Hematopoietic multipotent progenitor cell (in vitro differentiated cells): ENCODE data around the gene DCLK1. TPM values are rescaled to one million over a fixed set of nuclear protein-coding genes. Genes with fewer than 3 reads are reported as not detected.

Experiments
- DNase-seq, 3 donors: peaks; one replicate each; pipeline ENCODE4 v3.0.0-alpha.2; 2011 to 2015; ENCODE audit warnings: low read depth in 2 of 3, low spot score in 2 of 3
- total RNA-seq: library from RNA; depleted of rRNA; stranded (reverse); fragments of >200 nt; gene quantifications from one replicate; pipeline ENCODE4 v1.2.3, GENCODE V29; 2012

DCLK1 gene
- total RNA-seq, 1 donor = under 0.01 TPM

DNA sequence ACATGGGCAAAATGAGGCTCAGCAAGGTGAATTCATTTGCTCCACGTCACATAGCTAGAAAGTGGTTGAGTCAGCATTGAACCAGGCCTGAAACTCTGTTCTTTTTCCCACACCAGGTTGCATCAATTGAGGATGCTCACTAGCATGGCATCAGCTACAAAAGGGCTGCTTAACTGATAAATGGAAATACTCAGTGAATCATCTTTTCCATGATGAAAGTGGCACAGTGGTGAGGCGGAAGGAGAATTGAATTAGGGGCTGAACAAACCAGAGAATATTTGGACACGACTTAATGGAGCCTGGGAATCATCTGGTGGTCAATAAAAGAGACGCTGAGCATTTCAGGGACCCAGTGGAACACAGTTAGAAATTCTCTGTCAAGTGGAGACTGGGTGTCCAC is 334.6 kb downstream of the DCLK1 start:
- DNase-seq = no peak

DNA sequence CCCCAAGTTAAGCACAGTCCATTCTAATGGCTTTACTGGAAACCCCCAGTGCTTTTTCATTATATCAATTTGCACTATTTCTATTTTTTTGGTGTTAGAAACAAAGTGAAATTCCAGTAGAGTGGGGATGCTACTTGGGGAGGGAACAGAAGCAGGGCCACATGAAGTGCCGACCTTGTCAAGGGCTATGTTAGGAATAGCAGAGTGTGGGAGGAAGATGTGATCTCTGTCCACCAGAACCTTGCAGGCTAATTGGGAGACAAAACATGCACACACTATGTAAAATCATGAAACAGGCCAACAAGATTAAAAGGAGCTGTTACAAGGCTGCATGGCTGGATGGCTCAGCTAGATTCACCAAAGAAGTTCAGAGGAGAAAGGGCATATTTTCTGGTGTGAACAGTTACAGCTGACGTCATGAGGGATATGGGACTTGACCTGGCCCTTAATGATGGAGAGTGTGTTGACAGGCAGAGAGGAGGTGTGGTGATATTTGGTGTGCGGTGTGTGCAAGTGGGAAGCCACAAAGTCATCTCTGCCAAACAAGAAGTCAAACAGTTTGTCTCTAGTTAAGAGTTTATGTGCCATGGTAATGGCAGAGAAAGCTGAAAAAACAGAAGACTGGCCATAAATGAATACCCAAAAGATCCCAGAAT is 336.3 kb downstream of the DCLK1 start:
- DNase-seq = no peak

DNA sequence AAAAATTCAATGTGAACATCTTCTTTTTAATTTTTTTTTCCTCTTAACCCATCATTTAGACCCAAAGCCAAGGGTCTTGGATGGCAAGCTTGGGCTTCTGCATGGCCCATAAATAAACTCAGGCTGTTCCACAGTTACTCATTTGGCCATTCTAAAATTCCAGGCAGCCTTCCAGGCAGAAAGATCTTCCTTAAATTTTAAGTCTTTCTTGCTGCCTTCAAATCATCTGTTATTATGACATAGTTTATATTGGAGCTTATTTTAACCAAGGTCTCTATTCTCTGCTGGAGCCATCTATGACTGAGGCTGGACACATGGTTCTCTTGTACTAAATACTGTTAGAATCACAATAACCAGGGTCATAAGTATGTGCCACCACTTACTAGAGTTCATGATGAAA is 337.4 kb downstream of the DCLK1 start:
- no peak for DNase-seq

DNA sequence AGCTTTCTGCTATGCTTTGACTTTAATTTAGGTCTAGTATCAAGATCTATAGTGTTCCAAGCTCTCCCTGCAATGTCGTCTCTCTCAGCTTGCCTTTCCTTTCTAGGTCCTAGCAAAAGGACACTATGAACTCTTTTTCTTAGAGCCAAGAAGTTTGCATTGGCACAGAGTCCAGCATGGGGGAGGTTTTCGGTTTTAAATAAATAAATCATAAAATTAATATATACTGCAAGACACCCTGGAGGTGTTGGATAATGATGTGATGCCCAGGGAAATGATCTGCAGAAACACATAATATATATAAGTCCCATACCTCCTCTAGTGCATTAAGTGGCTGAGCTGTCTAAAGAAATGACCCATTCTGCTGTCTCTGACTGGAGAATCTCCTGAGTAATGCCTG is 338.3 kb downstream of the DCLK1 start:
- DNase-seq = no peak

DNA sequence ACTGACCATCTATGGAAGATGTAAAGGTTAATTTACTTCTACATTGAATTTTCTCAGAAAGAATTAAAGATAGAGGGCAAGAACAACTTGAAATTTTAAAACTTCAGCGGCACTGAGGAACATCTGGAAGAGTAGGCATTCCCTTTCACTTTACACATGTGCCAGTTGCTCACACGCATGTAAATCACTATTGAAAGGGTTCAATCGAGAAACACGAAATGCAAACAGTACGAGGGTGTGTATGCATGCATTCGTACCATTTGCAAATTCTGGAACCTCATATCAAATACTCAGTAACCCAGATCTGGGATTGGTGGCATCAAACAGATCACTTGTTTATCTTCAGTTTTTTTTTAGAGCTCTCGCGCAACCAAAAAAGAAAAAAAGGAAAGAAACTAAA is 339.2 kb downstream of the DCLK1 start:
- no peak for DNase-seq

DNA sequence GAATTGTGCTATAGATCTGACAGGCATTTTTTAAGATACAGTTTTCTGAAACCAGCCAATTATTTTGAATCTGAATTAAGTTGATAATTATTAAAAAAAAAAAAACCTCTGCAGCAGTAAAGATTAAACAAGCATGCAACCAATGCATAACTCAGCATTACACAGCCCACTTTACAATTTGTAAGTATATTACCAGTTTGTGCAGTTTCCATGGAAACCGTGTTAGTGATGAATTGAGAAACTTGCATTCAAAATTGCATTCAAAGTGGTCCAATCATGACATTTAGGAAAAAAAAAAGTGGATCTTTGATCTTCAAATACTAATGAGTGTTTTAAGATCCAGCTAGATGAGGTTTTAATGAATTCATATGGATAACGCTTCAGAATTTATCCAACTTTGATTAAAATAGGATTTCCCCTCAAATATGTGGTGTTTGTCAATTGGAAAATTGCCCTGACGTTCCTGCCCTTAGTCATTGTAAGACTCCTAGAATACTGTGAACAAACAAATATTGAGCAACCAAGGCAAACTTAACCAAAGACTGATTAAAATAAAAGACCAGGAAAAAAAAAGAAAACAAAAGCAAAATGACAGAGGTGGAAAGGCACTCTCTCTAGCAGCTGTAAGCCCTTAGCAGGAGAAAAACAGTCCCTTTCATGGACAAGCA is 339.9 kb downstream of the DCLK1 start:
- no peak for DNase-seq

DNA sequence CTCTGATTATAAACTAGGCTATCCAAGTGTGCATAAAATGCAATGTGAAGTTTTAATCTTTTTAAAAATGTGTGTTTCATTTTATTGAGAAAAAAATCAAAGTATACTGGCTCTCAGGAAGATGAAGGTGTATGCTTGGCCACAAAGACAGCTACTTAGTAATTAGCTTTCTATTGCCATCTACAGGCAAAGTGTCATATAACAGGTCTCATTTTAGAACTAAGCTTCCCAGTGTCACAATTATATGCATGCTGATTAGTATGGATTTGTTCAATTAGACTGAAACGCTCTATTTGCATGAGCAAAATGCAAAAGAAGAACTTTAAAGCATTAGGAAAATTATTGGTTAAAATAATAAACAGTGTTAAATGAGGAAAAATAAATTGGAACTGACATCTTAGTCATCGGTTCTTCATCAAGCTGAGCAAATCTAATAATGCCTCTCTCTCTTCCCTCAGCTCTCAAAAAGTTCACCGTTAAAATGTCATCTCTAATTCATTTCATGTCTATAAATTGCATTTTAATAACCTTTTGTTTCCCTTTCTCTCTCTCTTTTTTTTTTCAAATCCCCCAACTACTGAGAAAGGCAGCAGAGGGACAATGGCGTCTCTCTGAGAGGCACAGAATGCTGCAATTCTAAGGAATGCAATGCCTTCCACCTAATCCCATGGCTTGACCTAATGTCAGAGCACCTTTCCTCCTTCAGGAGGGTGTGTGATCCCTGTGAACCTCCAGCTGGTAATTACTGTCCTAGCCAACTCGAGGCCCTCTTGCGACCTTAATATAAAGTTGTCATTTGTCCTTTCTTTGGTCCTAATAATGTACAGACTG is 341.6 kb downstream of the DCLK1 start:
- peak in 2 of 3 donors; percentile 3 to 14 for DNase-seq

DNA sequence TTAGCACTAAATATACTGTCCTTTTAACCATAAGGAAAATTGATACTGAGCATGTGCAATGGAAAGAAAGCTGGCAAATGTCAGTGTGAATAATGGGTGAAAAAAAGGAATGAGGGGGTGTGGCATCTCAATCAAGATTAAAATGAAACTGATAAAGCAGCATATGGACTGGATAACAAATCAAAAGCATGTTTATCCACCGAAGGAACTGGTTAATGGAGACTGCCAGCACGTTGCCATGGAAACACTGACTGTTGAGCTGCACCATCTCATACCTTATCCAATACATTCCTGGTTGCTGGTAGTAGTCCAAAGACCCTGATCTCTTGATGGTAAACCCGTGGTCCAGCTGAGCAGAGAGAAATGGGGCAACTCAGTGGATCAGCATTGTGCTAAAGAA is 343.2 kb downstream of the DCLK1 start:
- no peak for DNase-seq

DNA sequence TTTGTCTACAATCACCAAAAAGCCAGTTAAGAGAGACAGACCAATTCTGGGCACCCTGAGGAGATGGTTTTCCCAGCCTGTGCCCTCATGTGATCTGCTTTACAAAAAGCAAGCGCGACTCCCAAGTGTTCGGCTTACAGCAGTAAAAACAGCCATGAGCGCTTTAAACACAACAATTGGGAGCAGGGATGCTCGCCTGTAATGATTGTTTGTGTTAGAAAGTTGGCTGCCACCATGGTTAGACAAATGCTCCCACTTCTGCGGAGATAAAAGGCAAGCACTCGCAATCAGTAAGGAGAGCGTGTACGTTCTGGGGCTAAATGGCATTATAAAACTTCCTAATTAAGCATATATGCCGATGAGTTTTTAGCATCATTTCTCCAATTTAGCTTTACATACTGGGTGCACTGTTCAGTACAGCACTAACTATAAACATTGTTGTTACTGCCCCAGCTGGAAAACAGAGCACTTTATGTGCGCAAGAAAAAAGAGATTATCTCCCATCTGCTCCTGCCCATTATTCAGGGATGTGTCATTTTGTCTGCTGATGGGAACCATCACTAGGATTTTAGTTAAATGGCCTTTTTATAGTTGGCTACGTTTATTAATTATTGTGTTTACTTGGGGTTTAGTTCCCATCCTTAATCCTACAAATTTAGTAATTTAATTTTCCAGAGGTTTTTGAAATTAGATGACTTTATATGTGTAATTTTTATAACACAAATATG is 345.4 kb downstream of the DCLK1 start:
- DNase-seq = no peak

DNA sequence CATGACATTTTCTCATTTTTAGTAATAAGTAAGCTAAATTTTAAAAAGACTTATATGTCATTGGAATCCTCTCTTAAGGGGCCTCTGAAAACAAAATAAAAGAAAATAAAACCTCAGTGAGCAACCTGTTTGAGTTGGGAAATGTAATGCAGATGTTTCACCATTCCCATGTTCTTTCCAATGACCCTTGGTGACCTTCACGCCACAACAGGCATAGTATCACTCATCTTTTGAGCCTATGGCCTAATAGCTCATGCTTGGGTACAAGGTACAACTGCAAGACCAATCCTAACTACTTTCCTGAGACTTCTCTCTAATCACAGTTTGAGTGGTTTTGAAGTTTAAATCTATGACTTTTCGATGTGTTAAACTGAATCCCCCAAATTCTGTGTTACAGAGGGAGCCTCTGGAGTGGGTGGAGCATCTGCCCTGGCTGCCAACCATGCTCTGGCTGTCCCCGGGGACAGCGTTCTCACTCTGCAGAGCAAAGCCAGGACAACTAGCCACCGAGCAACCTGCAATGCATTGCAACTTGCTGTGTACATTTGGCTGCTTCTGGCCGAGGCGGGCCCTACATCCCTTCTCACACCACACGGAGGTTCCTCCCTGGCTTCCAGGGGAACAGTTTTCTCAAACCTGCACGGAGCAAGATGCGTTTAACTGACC is 346.8 kb downstream of the DCLK1 start:
- DNase-seq = no peak

DNA sequence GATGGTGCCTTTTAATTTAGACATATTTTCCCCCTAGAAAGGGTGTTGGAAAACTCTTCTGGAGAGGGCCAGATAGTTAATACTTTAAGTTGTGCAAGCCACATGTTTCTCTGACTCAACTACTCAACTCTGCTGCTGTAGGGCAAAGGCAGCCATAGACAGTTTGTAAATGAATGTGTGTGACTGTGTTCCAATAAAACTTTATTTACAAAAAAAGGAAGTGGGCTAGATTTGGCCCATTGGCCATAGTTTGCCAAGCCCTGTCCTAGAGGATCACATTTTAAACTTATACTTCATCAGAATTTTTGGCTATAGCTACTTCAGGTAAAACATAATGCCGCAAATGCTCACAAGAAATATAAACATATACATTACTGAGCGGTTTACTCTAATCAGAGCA is 348.4 kb downstream of the DCLK1 start:
- no peak for DNase-seq

DNA sequence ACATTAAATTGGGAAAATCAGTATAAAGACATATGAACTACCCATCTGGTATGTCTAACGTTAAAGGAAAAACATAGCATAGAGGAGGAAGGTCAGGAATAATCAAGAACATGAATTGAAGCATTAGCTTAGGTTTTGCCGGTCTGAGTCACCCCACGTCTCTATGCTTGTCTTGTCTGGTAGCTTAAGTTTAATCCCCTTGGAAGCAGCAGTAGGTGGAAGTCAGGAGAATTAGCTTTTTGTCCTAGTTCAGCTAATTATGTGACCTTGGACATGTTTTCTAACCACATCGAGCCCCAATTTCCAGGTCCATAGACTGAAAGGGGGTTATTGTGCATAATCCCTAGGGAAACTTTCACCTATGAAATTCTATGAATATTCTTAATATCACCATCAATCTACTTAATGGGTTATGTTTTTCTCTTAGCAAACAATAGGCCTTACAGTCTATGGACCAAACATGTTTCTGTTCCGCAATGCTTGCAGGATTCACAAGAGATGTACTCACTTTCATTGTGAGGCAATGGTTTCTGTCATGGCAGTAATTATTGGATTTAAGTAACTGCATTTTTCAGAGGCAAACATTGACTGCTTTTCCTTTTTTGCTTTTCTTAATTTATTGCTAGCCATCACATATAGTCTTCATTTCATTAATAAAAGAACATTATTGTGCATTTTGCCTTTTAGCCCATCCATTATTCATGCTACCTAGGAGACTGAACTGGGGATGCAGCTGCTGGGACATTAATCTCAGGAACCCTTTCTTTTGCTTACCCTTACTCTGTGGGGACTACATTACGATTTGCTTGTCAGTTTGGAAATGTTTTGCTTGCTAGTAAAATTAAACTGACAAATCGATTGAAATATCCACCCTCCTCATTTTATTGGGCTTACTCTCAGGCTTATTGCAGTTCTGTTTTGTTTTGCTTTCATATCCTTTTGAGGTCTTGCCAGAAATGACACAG is 349.9 kb downstream of the DCLK1 start:
- DNase-seq = no peak

DNA sequence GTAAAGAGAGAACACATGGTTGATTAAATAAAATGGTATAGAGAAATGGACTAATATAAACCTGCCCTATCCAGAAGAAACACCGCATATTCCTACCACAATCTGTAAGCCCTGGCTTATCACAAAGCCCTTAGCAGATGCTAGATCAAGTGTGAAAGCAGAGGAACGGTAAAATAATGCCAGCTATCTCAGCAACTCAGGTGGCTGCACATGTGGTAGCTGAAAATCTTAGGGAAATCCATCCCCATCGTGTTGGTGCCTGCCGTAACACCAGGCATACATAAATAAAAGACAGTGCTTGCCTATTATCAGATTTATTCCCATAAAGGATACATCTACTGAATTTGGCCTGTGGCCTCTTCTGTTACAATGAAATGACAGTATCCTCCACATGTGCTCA is 350.6 kb downstream of the DCLK1 start:
- no peak for DNase-seq

DNA sequence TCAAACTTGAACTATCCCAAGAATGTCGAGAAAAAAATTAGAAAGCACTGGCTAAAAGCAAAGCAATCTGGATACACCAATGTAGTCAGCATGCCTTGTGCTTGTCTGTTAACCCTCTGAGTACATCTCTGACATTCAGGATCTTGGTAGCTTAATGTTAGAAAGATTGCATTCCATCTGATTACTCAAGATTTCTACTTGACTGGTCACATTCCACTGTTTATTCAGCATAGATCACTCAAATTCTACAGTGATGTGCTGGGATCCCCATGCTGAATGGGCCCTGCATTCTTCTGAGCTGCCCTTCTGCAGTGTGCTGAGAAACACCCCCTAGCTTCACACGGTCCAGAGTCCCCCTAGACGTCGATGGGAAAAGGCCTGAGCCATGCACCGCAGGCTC is 359.3 kb downstream of the DCLK1 start:
- no peak for DNase-seq

DNA sequence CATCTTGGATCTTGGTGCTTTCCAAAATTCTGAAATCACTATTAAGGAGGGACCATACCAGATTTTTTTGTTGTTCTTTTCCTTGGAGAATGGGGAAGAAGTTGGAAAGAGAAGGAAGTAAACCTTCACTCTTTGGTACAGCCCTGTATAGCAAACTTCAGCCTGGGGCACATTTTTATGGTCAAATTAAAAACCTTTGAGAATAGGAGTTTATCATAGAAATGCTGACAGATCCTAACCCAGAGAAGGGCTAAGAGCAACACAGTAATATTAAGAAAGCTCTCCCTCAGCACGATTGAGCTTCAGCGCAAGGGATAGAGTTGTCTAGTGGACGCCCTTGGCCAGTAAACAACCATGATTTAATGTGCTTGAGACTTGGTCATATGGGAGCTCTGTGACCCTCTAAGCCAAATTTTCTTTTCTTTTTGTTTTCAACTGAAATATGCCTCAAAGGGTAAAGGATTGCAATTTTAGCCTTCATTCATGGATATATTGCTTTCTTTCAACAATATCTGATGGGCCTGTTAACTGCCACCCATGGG is 360.4 kb downstream of the DCLK1 start:
- no peak for DNase-seq

DNA sequence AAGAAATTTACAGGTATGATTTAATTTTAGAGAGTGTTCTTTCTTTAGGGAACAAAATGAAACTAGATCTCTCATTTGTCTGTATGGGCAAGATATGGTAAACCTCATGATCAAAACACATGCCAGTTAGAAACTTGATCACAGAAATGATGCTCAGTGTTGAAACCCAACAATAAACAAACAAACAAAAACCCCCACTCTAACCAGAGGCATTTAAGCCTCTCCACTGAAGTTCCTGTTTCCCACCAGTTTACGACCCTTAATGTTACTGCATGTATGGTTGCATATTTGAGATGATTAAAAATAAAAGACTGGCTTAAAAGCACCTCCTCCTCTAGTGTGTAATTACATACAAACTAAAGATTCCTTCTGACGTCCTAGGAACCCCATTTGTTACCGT is 361.4 kb downstream of the DCLK1 start:
- no peak for DNase-seq

DNA sequence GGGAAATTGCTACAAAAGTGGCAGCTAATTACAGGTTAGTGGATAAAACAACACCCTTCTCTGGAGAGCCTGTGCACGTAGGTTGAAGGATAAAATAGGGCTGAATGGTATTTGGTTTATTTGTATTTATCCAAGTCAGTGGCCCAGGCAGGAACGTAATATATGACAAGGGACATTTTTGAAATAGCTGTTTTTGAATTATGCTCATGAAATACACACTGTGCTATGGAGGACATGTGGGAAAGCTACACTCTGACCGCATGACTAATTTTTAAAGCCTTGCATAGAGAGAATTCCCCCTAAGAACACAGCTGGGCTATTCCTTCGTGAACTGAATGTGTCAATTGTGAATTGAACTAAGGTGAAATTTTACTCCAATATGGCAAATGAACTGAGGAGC is 362.6 kb downstream of the DCLK1 start:
- DNase-seq = no peak

DNA sequence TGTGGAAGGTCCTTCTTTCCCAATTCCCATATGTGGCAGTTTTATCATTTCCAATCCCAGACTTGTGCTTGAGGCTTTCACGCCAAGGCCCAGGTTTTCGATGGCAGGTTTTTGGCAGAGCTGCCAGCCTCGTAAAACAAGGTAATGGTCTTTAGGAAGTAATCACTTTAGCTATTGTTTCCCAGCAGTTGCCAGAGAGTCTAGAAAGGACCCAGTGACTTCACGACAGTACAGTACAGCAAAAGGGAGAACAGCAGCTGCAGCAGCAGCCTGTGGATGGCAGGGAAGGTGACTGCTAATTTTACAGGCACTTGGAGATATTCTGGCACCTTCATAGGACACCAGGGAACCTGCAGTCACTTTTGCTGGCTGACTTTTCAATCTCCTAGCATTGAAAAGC is 363.1 kb downstream of the DCLK1 start:
- DNase-seq = no peak

DNA sequence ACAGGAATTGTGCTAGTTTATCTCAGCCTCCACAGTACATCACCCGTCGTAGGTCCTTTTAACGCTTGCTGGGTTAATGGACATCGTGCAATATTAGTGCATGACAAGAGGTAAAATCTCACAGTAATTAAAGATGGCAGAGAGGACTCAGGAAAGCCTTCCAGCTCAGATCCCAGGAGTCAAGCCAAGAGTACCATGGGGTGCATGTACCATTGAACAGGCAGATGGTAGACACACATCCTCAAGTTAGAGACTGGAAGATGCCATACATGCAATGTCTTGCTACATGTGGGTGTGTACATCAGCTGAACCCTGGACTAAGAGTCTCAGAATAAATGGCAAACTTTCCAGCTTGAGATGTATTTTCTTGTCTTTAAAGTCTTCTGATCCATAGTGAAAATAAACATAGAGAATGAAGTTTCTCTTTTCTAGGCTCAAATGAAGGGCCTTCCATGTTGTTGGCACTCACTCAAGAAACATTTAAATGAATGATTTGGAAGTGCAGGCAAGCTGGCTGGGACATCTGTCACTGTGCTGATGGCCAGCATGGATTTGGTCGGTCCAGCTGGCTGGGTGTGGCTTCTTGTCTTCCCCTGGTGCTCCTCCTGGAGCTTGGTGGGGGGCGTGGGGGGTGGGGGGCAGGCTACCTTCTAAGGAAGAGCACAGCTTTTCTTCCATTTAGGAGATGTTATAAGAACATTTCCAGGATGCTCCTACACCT is 363.8 kb downstream of the DCLK1 start:
- DNase-seq = no peak
